ENCODE measurements around the gene CPSF7. TPM values are rescaled to one million over a fixed set of nuclear protein-coding genes. Genes with fewer than 3 reads are reported as not detected.

CPSF7 gene
- total RNA-seq, 2 donors from 2014 or later = 110 to 128 TPM

DNA sequence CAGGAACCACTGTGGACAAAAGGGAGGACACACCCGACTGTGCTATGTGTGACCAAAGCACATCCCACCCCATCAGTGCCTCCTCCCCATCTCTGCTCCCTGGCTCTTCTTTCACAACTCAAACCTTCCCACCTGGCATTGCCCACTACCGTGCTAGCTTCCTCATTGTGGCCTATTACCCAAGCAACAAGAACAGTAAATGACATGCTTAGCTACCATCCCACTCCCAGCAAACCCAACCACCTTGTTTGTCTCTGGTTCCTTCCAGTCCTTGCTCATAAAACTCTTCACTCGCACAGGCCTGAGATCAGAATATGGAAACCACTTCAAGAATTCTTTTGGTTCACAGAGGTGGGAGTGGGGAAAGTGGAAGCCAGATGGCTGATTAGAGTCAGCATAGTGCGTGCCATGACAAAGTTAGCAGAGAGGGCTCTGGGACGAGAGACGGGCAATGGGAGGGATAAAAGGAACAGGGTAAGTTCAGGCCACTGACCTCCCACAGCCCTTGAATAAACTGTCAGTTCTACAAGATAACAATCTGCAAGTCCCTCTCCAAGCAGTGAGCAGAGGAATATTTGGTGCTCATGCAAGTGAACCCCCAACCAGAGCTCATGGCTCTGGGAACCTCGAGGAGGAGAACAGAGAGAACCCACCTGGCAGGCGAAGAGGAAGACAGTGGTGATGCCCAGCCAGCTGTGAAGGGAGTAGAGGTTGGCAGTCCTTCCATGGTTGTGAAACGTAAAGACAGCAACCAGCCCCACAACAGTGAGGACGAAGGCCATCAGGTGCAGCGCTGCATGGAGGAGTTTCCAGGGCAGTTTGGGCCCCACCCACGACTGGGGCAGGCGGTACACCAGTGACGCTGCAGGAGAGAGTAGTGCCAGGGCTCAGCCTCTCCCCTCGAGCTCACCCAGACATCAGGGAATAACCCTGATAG, 76.4 kb downstream of the CPSF7 start:
- DNase-seq (ENCODE audit: low spot score in 2 of 2) (no peak), ATAC-seq (no peak)
- Mint-ChIP-seq H3K27ac (peak overlapping the region in 1 of 2 donors; percentile 8), H3K9me3 (no peaks in the 10 kb centered on the region), H3K36me3 (peaks cover 0 to 5% of the 10 kb centered on the region in 2 donors)

Other genes starting within 250 kb of the CPSF7 start
- not detected for gene PGA3, start 226.5 kb downstream of the CPSF7 start, total RNA-seq
- not detected for gene PGA4, start 207.6 kb downstream of the CPSF7 start, total RNA-seq
- not detected for gene PGA5, start 188.8 kb downstream of the CPSF7 start, total RNA-seq
- gene VWCE, start 134.7 kb downstream of the CPSF7 start, total RNA-seq = 10 to 100 TPM in 1 of 2 donors, 1 to 10 TPM in 1; 5.4 to 19.6 TPM
- gene DDB1, start 96.9 kb downstream of the CPSF7 start, total RNA-seq = 100 to 1,000 TPM; 221 to 244 TPM
- 10 to 100 TPM; 29.3 to 83.8 TPM for gene TKFC, start 96.7 kb downstream of the CPSF7 start, total RNA-seq
- 10 to 100 TPM; 38.3 to 68.7 TPM for gene CYB561A3, start 68.1 kb downstream of the CPSF7 start, total RNA-seq
- 10 to 100 TPM; 32.4 to 44.2 TPM for gene TMEM138, start 67.6 kb downstream of the CPSF7 start, total RNA-seq
- 10 to 100 TPM in 1 of 2 donors, 1 to 10 TPM in 1; 8.7 to 14.1 TPM for gene TMEM216, start 37.4 kb downstream of the CPSF7 start, total RNA-seq
- 10 to 100 TPM; 32.0 to 34.3 TPM for gene SDHAF2, start 149 bp upstream of the CPSF7 start, total RNA-seq
- gene LRRC10B, start 78.8 kb upstream of the CPSF7 start, total RNA-seq = not detected
- gene SYT7, start 151.1 kb upstream of the CPSF7 start, total RNA-seq = not detected